SK-N-SH (cell line): ENCODE results near the gene OTOS. TPM values are rescaled to one million over a fixed set of nuclear protein-coding genes. Genes with fewer than 3 reads are reported as not detected.

Experiments
- CTCF ChIA-PET: fragments of 300-600, 350-600 bp; formaldehyde crosslinking; extraction: SDS; loops from one replicate; lab custom pipeline; 2021; lab: Yijun Ruan, JAX
- POLR2A ChIA-PET: fragments of 350-600 bp; sonication (Branson Sonifier 250); formaldehyde crosslinking; extraction: SDS; loops from one replicate; lab custom pipeline; 2020; ENCODE audit warnings: antibody characterized with exemption, inconsistent platforms; lab: Yijun Ruan, JAX
- DNase-seq: peaks from one replicate; pipeline ENCODE4 v3.0.0; 2012
- H2AFZ ChIP-seq: fragments of 200-600 bp; sonication (generic); 2 replicates; pipeline ENCODE4 v1.8.1; 2016; ENCODE audit warnings: antibody characterized with exemption, mild to moderate bottlenecking, low read depth
- H3F3A ChIP-seq: fragments of 200-600 bp; sonication (generic); replicated peaks from 2 replicates; pipeline ENCODE3; 2016; ENCODE audit warnings: antibody characterized with exemption, mild to moderate bottlenecking; ENCODE audit not compliant: insufficient read depth
- H3K27ac ChIP-seq, 2 experiments: fragments of 200-500 bp in 1 of 2; fragments of 200-600 bp in 1 of 2; sonication (Bioruptor generic) in 1 of 2; sonication (generic), shearing (Covaris generic) in 1 of 2; 2 replicates each; pipeline versions ENCODE4 v1.5.1 to v1.6.1; 2014 to 2016; ENCODE audit warnings: low read depth in 2 of 2, inconsistent platforms in 1 of 2, low read length in 1 of 2, mild to moderate bottlenecking in 1 of 2, mixed read lengths in 1 of 2
- H3K27me3 ChIP-seq: fragments of 200-600 bp; sonication (generic), shearing (Covaris generic); 2 replicates; pipeline ENCODE4 v1.6.1; 2016; ENCODE audit warnings: mixed run types; ENCODE audit not compliant: insufficient read depth
- H3K36me3 ChIP-seq, 2 experiments: fragments of 200-500 bp in 1 of 2; fragments of 200-600 bp in 1 of 2; sonication (Bioruptor generic) in 1 of 2; sonication (generic) in 1 of 2; replicated peaks in 1 of 2; 2 replicates each; pipeline versions ENCODE3 to v1.5.1; 2014 to 2016; ENCODE audit warnings: low read length in 1 of 2, mild to moderate bottlenecking in 1 of 2; ENCODE audit not compliant: insufficient read depth in 2 of 2, control insufficient read depth in 1 of 2
- H3K4me1 ChIP-seq, 2 experiments: fragments of 200-500 bp in 1 of 2; fragments of 200-600 bp in 1 of 2; sonication (Bioruptor generic) in 1 of 2; sonication (generic), shearing (Covaris generic) in 1 of 2; 2 replicates each; pipeline versions ENCODE4 v1.5.1 to v1.6.1; 2014 to 2016; ENCODE audit warnings: low read depth in 1 of 2, low read length in 1 of 2, mixed run types in 1 of 2; ENCODE audit not compliant: insufficient read depth in 2 of 2, control insufficient read depth in 1 of 2
- H3K4me2 ChIP-seq: fragments of 200-600 bp; sonication (generic), shearing (Covaris generic); 2 replicates; pipeline ENCODE4 v1.6.1; 2017; ENCODE audit warnings: mixed run types
- H3K4me3 ChIP-seq, 2 experiments: fragments of 200-500 bp in 1 of 2; fragments of 200-600 bp in 1 of 2; sonication (Bioruptor generic) in 1 of 2; sonication (generic), shearing (Covaris generic) in 1 of 2; 2 replicates each; pipeline versions ENCODE4 v1.5.1 to v1.8.1; 2014 to 2016; ENCODE audit warnings: low read depth in 2 of 2, inconsistent platforms in 1 of 2, low read length in 1 of 2, mild to moderate bottlenecking in 1 of 2, mixed read lengths in 1 of 2, moderate library complexity in 1 of 2
- H3K79me2 ChIP-seq: fragments of 200-600 bp; sonication (generic); 2 replicates; pipeline ENCODE4 v1.8.1; 2017; ENCODE audit warnings: mild to moderate bottlenecking; ENCODE audit not compliant: insufficient read depth
- H3K9ac ChIP-seq: fragments of 200-600 bp; sonication (generic); 2 replicates; pipeline ENCODE4 v1.6.1; 2017; ENCODE audit warnings: mixed run types
- H3K9me2 ChIP-seq: fragments of 200-600 bp; sonication (generic); 2 replicates; pipeline ENCODE4 v1.6.1; 2017; ENCODE audit warnings: mixed run types
- H3K9me3 ChIP-seq: fragments of 200-600 bp; sonication (generic); 2 replicates; pipeline ENCODE4 v1.6.1; 2017; ENCODE audit warnings: mixed run types, mild to moderate bottlenecking, moderate library complexity
- H4K20me1 ChIP-seq: fragments of 200-600 bp; sonication (generic); 2 replicates; pipeline ENCODE4 v1.6.1; 2017; ENCODE audit warnings: mild to moderate bottlenecking, mixed run types; ENCODE audit not compliant: insufficient read depth
- CHD2 ChIP-seq: fragments of 150-350 bp; IDR thresholded peaks from 2 replicates; pipeline ENCODE4 v1.6.1; 2018; ENCODE audit warnings: low read length; ENCODE audit not compliant: partially characterized antibody
- CTCF ChIP-seq: fragments of 200-600 bp; sonication (generic); IDR thresholded peaks from 2 replicates; pipeline ENCODE4 v1.6.1; 2017; ENCODE audit warnings: antibody characterized with exemption, mild to moderate bottlenecking, moderate library complexity
- ELF1 ChIP-seq: IDR thresholded peaks from 2 replicates; pipeline ENCODE4 v1.4.0; 2012
- EP300 ChIP-seq, 2 experiments: IDR thresholded peaks; 2 replicates each; pipeline versions ENCODE4 v1.4.0 to v1.6.1; 2012; ENCODE audit warnings: borderline replicate concordance in 1 of 2, low read depth in 1 of 2, low read length in 1 of 2
- EZH2phosphoT487 ChIP-seq: fragments of 200-600 bp; sonication (generic); IDR thresholded peaks from 2 replicates; pipeline ENCODE4 v1.6.1; 2017; ENCODE audit warnings: low read depth, mixed run types, mild to moderate bottlenecking, antibody characterized with exemption, moderate library complexity, borderline replicate concordance
- FOXJ3 ChIP-seq: sonication (generic); formaldehyde crosslinking; IDR thresholded peaks from 2 replicates; pipeline ENCODE4 v1.5.1; 2020; ENCODE audit warnings: mild to moderate bottlenecking, missing genetic modification reagents
- FOXM1 ChIP-seq: IDR thresholded peaks from 2 replicates; pipeline ENCODE4 v1.4.0; 2012; ENCODE audit warnings: low read depth, mild to moderate bottlenecking
- GABPA ChIP-seq: IDR thresholded peaks from 2 replicates; pipeline ENCODE4 v1.4.0; 2012; ENCODE audit warnings: low read depth, mild to moderate bottlenecking
- GATA2 ChIP-seq: sonication (generic); formaldehyde crosslinking; IDR thresholded peaks from 2 replicates; pipeline ENCODE4 v1.5.0; 2020; ENCODE audit warnings: mild to moderate bottlenecking, missing genetic modification reagents
- IRF3 ChIP-seq: fragments of 150-350 bp; IDR thresholded peaks from 2 replicates; pipeline ENCODE4 v1.6.1; 2016; ENCODE audit warnings: mild to moderate bottlenecking, low read depth, low read length
- MXI1 ChIP-seq: IDR thresholded peaks from 2 replicates; pipeline ENCODE4 v1.6.1; 2012; ENCODE audit warnings: mild to moderate bottlenecking, low read depth, low read length, improper control_type of control experiment
- NFIC ChIP-seq: IDR thresholded peaks from 2 replicates; pipeline ENCODE4 v1.4.0; 2012; ENCODE audit warnings: borderline replicate concordance
- POLR2AphosphoS5 ChIP-seq: IDR thresholded peaks from 2 replicates; pipeline ENCODE4 v1.6.1; 2012; ENCODE audit warnings: low read depth, low read length
- RAD21 ChIP-seq: IDR thresholded peaks from 2 replicates; pipeline ENCODE4 v1.6.1; 2012; ENCODE audit warnings: mild to moderate bottlenecking, low read length
- RCOR1 ChIP-seq: fragments of 150-350 bp; IDR thresholded peaks from 2 replicates; pipeline ENCODE4 v1.6.1; 2017; ENCODE audit warnings: antibody characterized with exemption, low read length
- RXRA ChIP-seq: IDR thresholded peaks from 2 replicates; pipeline ENCODE4 v1.4.0; 2012; ENCODE audit warnings: low read depth, mild to moderate bottlenecking, borderline replicate concordance
- TAF1 ChIP-seq: IDR thresholded peaks from 2 replicates; pipeline ENCODE4 v1.6.1; 2012; ENCODE audit warnings: low read depth, mild to moderate bottlenecking, low read length, moderate library complexity, borderline replicate concordance
- USF2 ChIP-seq: fragments of 150-350 bp; IDR thresholded peaks from 2 replicates; pipeline ENCODE4 v1.6.1; 2017; ENCODE audit warnings: antibody characterized with exemption, low read length, low read depth, borderline replicate concordance
- YY1 ChIP-seq: IDR thresholded peaks from 2 replicates; pipeline ENCODE4 v1.4.0; 2012; ENCODE audit warnings: low read depth, mild to moderate bottlenecking
- WGBS: methylation state at CpG from one replicate; pipeline ENCODE4 v1.1.6; 2017; ENCODE audit warnings: low lambda C conversion rate; 5-methylcytosine and 5-hydroxymethylcytosine counted together
- polyA plus RNA-seq, 3 experiments: library from polyadenylated mRNA; depleted of rRNA; stranded (reverse); fragments of >200 nt; gene quantifications; 2 replicates each; pipeline ENCODE4 v1.2.3, GENCODE V29; 2012
- TF ChIP-seq, protein P1 (sequence below): IDR thresholded peaks from 2 replicates; pipeline ENCODE4; 2012
- TF ChIP-seq, protein P2 (sequence below): IDR thresholded peaks from 2 replicates; pipeline ENCODE4 v1.6.1; 2012; ENCODE audit warnings: mild to moderate bottlenecking, low read depth, low read length, moderate library complexity
- TF ChIP-seq, protein P3 (sequence below): IDR thresholded peaks from 2 replicates; pipeline ENCODE4 v1.4.0; 2012; ENCODE audit warnings: low read depth, borderline replicate concordance

The OTOS gene
- polyA plus RNA-seq, 1 of the 3 experiments (the other 2 are of a cell fraction), result not detected

- WGBS, result 2% methylated on average over 12 of the region's 79 CpGs
- no peak for TF ChIP-seq RCOR1
- no peak for TF ChIP-seq RXRA
- peak; percentile 85 for TF ChIP-seq TAF1
- TF ChIP-seq, protein P1, sequence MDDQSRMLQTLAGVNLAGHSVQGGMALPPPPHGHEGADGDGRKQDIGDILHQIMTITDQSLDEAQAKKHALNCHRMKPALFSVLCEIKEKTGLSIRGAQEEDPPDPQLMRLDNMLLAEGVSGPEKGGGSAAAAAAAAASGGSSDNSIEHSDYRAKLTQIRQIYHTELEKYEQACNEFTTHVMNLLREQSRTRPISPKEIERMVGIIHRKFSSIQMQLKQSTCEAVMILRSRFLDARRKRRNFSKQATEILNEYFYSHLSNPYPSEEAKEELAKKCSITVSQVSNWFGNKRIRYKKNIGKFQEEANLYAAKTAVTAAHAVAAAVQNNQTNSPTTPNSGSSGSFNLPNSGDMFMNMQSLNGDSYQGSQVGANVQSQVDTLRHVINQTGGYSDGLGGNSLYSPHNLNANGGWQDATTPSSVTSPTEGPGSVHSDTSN, result no peak
- no peak for TF ChIP-seq USF2
- peak; percentile 73 for TF ChIP-seq ELF1
- no peak for TF ChIP-seq EP300 (IDR thresholded peaks at IDR 0.05; ENCODE audit: borderline replicate concordance in 1 of 2, low read depth in 1 of 2, low read length in 1 of 2)
- no peak for TF ChIP-seq FOXM1
- TF ChIP-seq POLR2AphosphoS5, result peak; percentile 77
- TF ChIP-seq CTCF, result no peak
- TF ChIP-seq FOXJ3 (CRISPR knock-in tag), result no peak
- TF ChIP-seq RAD21, result no peak
- TF ChIP-seq, protein P2, sequence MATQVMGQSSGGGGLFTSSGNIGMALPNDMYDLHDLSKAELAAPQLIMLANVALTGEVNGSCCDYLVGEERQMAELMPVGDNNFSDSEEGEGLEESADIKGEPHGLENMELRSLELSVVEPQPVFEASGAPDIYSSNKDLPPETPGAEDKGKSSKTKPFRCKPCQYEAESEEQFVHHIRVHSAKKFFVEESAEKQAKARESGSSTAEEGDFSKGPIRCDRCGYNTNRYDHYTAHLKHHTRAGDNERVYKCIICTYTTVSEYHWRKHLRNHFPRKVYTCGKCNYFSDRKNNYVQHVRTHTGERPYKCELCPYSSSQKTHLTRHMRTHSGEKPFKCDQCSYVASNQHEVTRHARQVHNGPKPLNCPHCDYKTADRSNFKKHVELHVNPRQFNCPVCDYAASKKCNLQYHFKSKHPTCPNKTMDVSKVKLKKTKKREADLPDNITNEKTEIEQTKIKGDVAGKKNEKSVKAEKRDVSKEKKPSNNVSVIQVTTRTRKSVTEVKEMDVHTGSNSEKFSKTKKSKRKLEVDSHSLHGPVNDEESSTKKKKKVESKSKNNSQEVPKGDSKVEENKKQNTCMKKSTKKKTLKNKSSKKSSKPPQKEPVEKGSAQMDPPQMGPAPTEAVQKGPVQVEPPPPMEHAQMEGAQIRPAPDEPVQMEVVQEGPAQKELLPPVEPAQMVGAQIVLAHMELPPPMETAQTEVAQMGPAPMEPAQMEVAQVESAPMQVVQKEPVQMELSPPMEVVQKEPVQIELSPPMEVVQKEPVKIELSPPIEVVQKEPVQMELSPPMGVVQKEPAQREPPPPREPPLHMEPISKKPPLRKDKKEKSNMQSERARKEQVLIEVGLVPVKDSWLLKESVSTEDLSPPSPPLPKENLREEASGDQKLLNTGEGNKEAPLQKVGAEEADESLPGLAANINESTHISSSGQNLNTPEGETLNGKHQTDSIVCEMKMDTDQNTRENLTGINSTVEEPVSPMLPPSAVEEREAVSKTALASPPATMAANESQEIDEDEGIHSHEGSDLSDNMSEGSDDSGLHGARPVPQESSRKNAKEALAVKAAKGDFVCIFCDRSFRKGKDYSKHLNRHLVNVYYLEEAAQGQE, result no peak
- no peak for TF ChIP-seq GATA2 (CRISPR knock-in tag)
- TF ChIP-seq, protein P3, sequence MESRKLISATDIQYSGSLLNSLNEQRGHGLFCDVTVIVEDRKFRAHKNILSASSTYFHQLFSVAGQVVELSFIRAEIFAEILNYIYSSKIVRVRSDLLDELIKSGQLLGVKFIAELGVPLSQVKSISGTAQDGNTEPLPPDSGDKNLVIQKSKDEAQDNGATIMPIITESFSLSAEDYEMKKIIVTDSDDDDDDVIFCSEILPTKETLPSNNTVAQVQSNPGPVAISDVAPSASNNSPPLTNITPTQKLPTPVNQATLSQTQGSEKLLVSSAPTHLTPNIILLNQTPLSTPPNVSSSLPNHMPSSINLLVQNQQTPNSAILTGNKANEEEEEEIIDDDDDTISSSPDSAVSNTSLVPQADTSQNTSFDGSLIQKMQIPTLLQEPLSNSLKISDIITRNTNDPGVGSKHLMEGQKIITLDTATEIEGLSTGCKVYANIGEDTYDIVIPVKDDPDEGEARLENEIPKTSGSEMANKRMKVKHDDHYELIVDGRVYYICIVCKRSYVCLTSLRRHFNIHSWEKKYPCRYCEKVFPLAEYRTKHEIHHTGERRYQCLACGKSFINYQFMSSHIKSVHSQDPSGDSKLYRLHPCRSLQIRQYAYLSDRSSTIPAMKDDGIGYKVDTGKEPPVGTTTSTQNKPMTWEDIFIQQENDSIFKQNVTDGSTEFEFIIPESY, result peak; percentile 81; the same call in 1 of the 2 replicates
- peak; percentile 91 for TF ChIP-seq GABPA
- peak; percentile 54 for TF ChIP-seq CHD2
- no peak for TF ChIP-seq EZH2phosphoT487
- peak; percentile 62; the same call in 1 of the 2 replicates for TF ChIP-seq YY1
- TF ChIP-seq MXI1, result peak; percentile 48; the same call in 1 of the 2 replicates
- no peak for TF ChIP-seq NFIC
- no peak for TF ChIP-seq IRF3
Observed at GRCh38 chr2:240136013-240136670, 4.3 kb downstream of the OTOS start, which contains the start of gene COPS9. Gene COPS9 (minus strand): TSS chr2:240136305. CDS start chr2:240136284, 21 bp downstream.

More at GRCh38 chr2:240136013-240136670, 4.3 kb downstream of the OTOS start, which contains the start of gene COPS9:
- H3K4me2 ChIP-seq, result peak within 1 kb of the TSS; percentile 97
- H3K79me2 ChIP-seq, result peaks cover 40% of the 10 kb centered on the region
- H3K9me2 ChIP-seq, result no peaks in the 10 kb centered on the region
- H3K4me3 ChIP-seq, result peak within 1 kb of the TSS; percentile 81 to 99
- DNase-seq, result peak; percentile 98
- peak within 1 kb of the TSS in 1 of 2 experiments; percentile 47; a peak in 2 of 4 replicates for H3K27ac ChIP-seq
- H3F3A ChIP-seq, result no peaks in the 10 kb centered on the region
- peaks cover 11 to 18% of the 10 kb centered on the region in 2 experiments; a peak in 2 of 4 replicates for H3K4me1 ChIP-seq
- ChIA-PET CTCF (interaction anchor here (0.7 to 3.9 kb wide), 2 partner anchors 8 to 76 kb away, joined by 3 to 20 read pairs; no protein-coding TSS in a partner anchor), POLR2A (no interaction called here)
- H2AFZ ChIP-seq, result peak within 1 kb of the TSS; percentile 96
- H3K9me3 ChIP-seq, result no peaks in the 10 kb centered on the region
- H3K27me3 ChIP-seq, result no peaks in the 10 kb centered on the region
- peaks cover 10 to 28% of the 10 kb centered on the region in 2 experiments for H3K36me3 ChIP-seq
- H4K20me1 ChIP-seq, result peaks cover 12% of the 10 kb centered on the region
- H3K9ac ChIP-seq, result peak within 1 kb of the TSS; percentile 89
